ENCODE measurements around the gene RNF41.
"Not testable (repeated sequence)": the region's sequence is repeated elsewhere in the genome, so short reads cannot be mapped to it uniquely, and the experiment has no call there.

The RNF41 gene

GRCh38 chr12:56205445-56205844 lies 16.3 kb downstream of the RNF41 start:
- DNase-seq (ENCODE audit: insufficient read length) (no peak), FAIRE-seq (no peak)
- TF ChIP-seq TAF1 (IDR thresholded peaks at IDR 0.05; ENCODE audit: borderline replicate concordance, low read depth, low read length) = no peak
- TF ChIP-seq POLR2AphosphoS5 (IDR thresholded peaks at IDR 0.05; ENCODE audit: low read depth, low read length) = no peak
- no peak for TF ChIP-seq POLR2A (IDR thresholded peaks at IDR 0.05; ENCODE audit: low read depth, low read length)

- TF ChIP-seq POLR2AphosphoS5 (IDR thresholded peaks at IDR 0.05; ENCODE audit: low read depth, low read length) = no peak
- no peak for DNase-seq (ENCODE audit: insufficient read length)
- FAIRE-seq = no peak
Observed at GRCh38 chr12:56204275-56204674, 17.4 kb downstream of the RNF41 start.

- FAIRE-seq (no peak), DNase-seq (ENCODE audit: insufficient read length) (no peak)
- TF ChIP-seq TAF1 (IDR thresholded peaks at IDR 0.05; ENCODE audit: borderline replicate concordance, low read depth, low read length) (no peak), POLR2A (IDR thresholded peaks at IDR 0.05; ENCODE audit: low read depth, low read length) (no peak), POLR2AphosphoS5 (IDR thresholded peaks at IDR 0.05; ENCODE audit: low read depth, low read length) (no peak)
Observed at GRCh38 chr12:56202838-56203237, 18.9 kb downstream of the RNF41 start.

GRCh38 chr12:56202366-56202765 lies 19.4 kb downstream of the RNF41 start:
- TF ChIP-seq POLR2AphosphoS5 (IDR thresholded peaks at IDR 0.05; ENCODE audit: low read depth, low read length) (no peak), POLR2A (IDR thresholded peaks at IDR 0.05; ENCODE audit: low read depth, low read length) (no peak), TAF1 (IDR thresholded peaks at IDR 0.05; ENCODE audit: borderline replicate concordance, low read depth, low read length) (no peak)
- no peak for FAIRE-seq
- no peak for DNase-seq (ENCODE audit: insufficient read length)

GRCh38 chr12:56198836-56199235 lies 22.9 kb downstream of the RNF41 start:
- FAIRE-seq (no peak), DNase-seq (ENCODE audit: insufficient read length) (no peak)
- TF ChIP-seq TAF1 (IDR thresholded peaks at IDR 0.05; ENCODE audit: borderline replicate concordance, low read depth, low read length) (no peak), POLR2A (IDR thresholded peaks at IDR 0.05; ENCODE audit: low read depth, low read length) (no peak), POLR2AphosphoS5 (IDR thresholded peaks at IDR 0.05; ENCODE audit: low read depth, low read length) (no peak)

- TF ChIP-seq POLR2AphosphoS5 (IDR thresholded peaks at IDR 0.05; ENCODE audit: low read depth, low read length) (no peak), TAF1 (IDR thresholded peaks at IDR 0.05; ENCODE audit: borderline replicate concordance, low read depth, low read length) (no peak), POLR2A (IDR thresholded peaks at IDR 0.05; ENCODE audit: low read depth, low read length) (no peak)
- FAIRE-seq (no peak), DNase-seq (ENCODE audit: insufficient read length) (no peak)
Observed at GRCh38 chr12:56197921-56198635, 23.6 kb downstream of the RNF41 start.

- FAIRE-seq; DNase-seq (ENCODE audit: insufficient read length): not testable (repeated sequence)
Observed at GRCh38 chr12:56196818-56197550, 24.7 kb downstream of the RNF41 start.

- TF ChIP-seq POLR2AphosphoS5 (IDR thresholded peaks at IDR 0.05; ENCODE audit: low read depth, low read length) (no peak), POLR2A (IDR thresholded peaks at IDR 0.05; ENCODE audit: low read depth, low read length) (peak; percentile 30; the same call in 1 of the 2 replicates), TAF1 (IDR thresholded peaks at IDR 0.05; ENCODE audit: borderline replicate concordance, low read depth, low read length) (0 out of 2 replicates have a peak, but pooled peaks have one; percentile 22)
- FAIRE-seq = peak; percentile 86
- DNase-seq (ENCODE audit: insufficient read length) = peak; percentile 43
Observed at GRCh38 chr12:56193025-56193578, 28.6 kb downstream of the RNF41 start.

GRCh38 chr12:56192582-56192981 lies 29.1 kb downstream of the RNF41 start:
- TF ChIP-seq POLR2A (IDR thresholded peaks at IDR 0.05; ENCODE audit: low read depth, low read length) = no peak
- FAIRE-seq = no peak
- DNase-seq (ENCODE audit: insufficient read length) = no peak

- FAIRE-seq (no peak), DNase-seq (ENCODE audit: insufficient read length) (no peak)
- TF ChIP-seq POLR2AphosphoS5 (IDR thresholded peaks at IDR 0.05; ENCODE audit: low read depth, low read length) (no peak), POLR2A (IDR thresholded peaks at IDR 0.05; ENCODE audit: low read depth, low read length) (no peak), TAF1 (IDR thresholded peaks at IDR 0.05; ENCODE audit: borderline replicate concordance, low read depth, low read length) (no peak)
Observed at GRCh38 chr12:56190695-56191155, 31.0 kb downstream of the RNF41 start.

GRCh38 chr12:56189918-56190694 lies 31.6 kb downstream of the RNF41 start:
- FAIRE-seq (peak; percentile 78), DNase-seq (ENCODE audit: insufficient read length) (peak; percentile 52)
- TF ChIP-seq TAF1 (IDR thresholded peaks at IDR 0.05; ENCODE audit: borderline replicate concordance, low read depth, low read length) = no peak
- TF ChIP-seq POLR2A (IDR thresholded peaks at IDR 0.05; ENCODE audit: low read depth, low read length) = 0 out of 2 replicates have a peak, but pooled peaks have one; percentile 21
- TF ChIP-seq POLR2AphosphoS5 (IDR thresholded peaks at IDR 0.05; ENCODE audit: low read depth, low read length) = no peak
